ENCODE results near the gene ERC2.

GRCh38 chr3:56192001-56192400 lies 276.3 kb downstream of the ERC2 start:
- TF ChIP-seq CTCF (IDR thresholded peaks at IDR 0.05; ENCODE audit: insufficient read depth, low read depth, low read length) = no peak
- TF ChIP-seq EZH2 (IDR thresholded peaks at IDR 0.05; ENCODE audit: insufficient read depth, low read length) = no peak

All from astrocyte (in vitro differentiated cells and primary cell).